GM12878 (cell line): ENCODE data around the gene NANOS2. TPM values are rescaled to one million over a fixed set of nuclear protein-coding genes. Genes with fewer than 3 reads are reported as not detected.

Experiments
- ATAC-seq: fragments of 200-7000 bp; cut with Tn5 transposase; 3 replicates; pipeline ENCODE4 v1.9.1; 2020; ENCODE audit warnings: mild to moderate bottlenecking, moderate library complexity
- BruUV-seq: library from RNA; stranded (reverse); fragments of 400-500 nt; replicated peaks from 2 replicates; lab custom pipeline; 2021; lab: Mats Ljungman, UMichigan
- CTCF ChIA-PET: fragments of 300-600 bp; sonication (Branson Sonifier 250); formaldehyde crosslinking; extraction: SDS; loops from one replicate; lab custom pipeline; 2021; ENCODE audit warnings: inconsistent platforms; lab: Yijun Ruan, JAX
- POLR2A ChIA-PET: fragments of 350-600 bp; formaldehyde crosslinking; extraction: SDS; loops from one replicate; lab custom pipeline; 2021; ENCODE audit warnings: inconsistent platforms; lab: Charles Lee
- RAD21 ChIA-PET: fragments of 300-600 bp; sonication (Branson Sonifier 250); formaldehyde crosslinking; loops from one replicate; lab custom pipeline; 2023; ENCODE audit warnings: antibody characterized with exemption; ENCODE audit not compliant: unreplicated experiment; lab: Charles Lee
- SMC1A ChIA-PET: fragments of 300-600 bp; sonication (Branson Sonifier 250); formaldehyde crosslinking; loops from one replicate; lab custom pipeline; 2023; ENCODE audit not compliant: unreplicated experiment, uncharacterized antibody; lab: Charles Lee
- DNase-seq: peaks from one replicate; pipeline ENCODE4 v3.0.0-alpha.2; 2011; ENCODE audit warnings: low read depth, low spot score
- FAIRE-seq: peaks from 3 replicates; lab custom pipeline; 2011; peaks lifted over from hg19 to GRCh38; lab: Jason Lieb, UNC
- H2AFZ ChIP-seq: 2 replicates; pipeline ENCODE4 v1.6.0; 2011; ENCODE audit warnings: low read depth, low read length, control low read depth; ENCODE audit not compliant: control insufficient read depth
- H3K27ac ChIP-seq: 2 replicates; pipeline ENCODE4 v1.5.1; 2011; ENCODE audit warnings: control low read depth; ENCODE audit not compliant: control insufficient read depth, insufficient read depth
- H3K27me3 ChIP-seq, 2 experiments: replicated peaks in 1 of 2; 2 replicates each; pipeline versions ENCODE4 v1.6.0 to v1.6.1; 2011; ENCODE audit warnings: low read length in 1 of 2; ENCODE audit not compliant: control insufficient read depth in 2 of 2, insufficient read depth in 2 of 2
- H3K36me3 ChIP-seq, 2 experiments: 2 replicates each; pipeline ENCODE4 v1.5.1; 2011; ENCODE audit warnings: low read length in 1 of 2; ENCODE audit not compliant: control insufficient read depth in 2 of 2, insufficient read depth in 2 of 2
- H3K4me1 ChIP-seq: 2 replicates; pipeline ENCODE4 v1.6.1; 2011; ENCODE audit warnings: mild to moderate bottlenecking, low read length, moderate library complexity, mixed read lengths; ENCODE audit not compliant: control insufficient read depth, insufficient read depth
- H3K4me2 ChIP-seq: 2 replicates; pipeline ENCODE4 v1.6.0; 2011; ENCODE audit warnings: control low read depth; ENCODE audit not compliant: control insufficient read depth, insufficient read depth
- H3K4me3 ChIP-seq: fragments of 200-600 bp; sonication (generic); 2 replicates; pipeline ENCODE4 v1.5.1; 2016
- H3K79me2 ChIP-seq: 2 replicates; pipeline ENCODE4 v1.6.0; 2011; ENCODE audit warnings: low read length; ENCODE audit not compliant: control insufficient read depth, insufficient read depth
- H3K9ac ChIP-seq: 2 replicates; pipeline ENCODE4 v1.8.0; 2011; ENCODE audit warnings: low read length, control low read depth, mixed read lengths; ENCODE audit not compliant: control insufficient read depth, insufficient read depth
- H3K9me3 ChIP-seq: replicated peaks from 3 replicates; pipeline ENCODE4 v1.5.1; 2011; ENCODE audit warnings: mild to moderate bottlenecking, low read length; ENCODE audit not compliant: control insufficient read depth, insufficient read depth
- H4K20me1 ChIP-seq: 2 replicates; pipeline ENCODE4 v1.6.0; 2011; ENCODE audit not compliant: control insufficient read depth, insufficient read depth
- BRCA1 ChIP-seq: IDR thresholded peaks from 2 replicates; pipeline ENCODE4 v1.6.1; 2011; ENCODE audit warnings: low read depth, low read length, improper control_type of control experiment
- CTCF ChIP-seq, 3 experiments: IDR thresholded peaks in 2 of 3; conservative IDR thresholded peaks in 1 of 3; 2 replicates each; pipeline ENCODE4 v1.5.1; 2011; ENCODE audit warnings: low read depth in 3 of 3, low read length in 3 of 3, mild to moderate bottlenecking in 3 of 3, control low read depth in 2 of 3, moderate library complexity in 2 of 3, inconsistent platforms in 1 of 3, mixed read lengths in 1 of 3; ENCODE audit not compliant: control insufficient read depth in 2 of 3, insufficient read depth in 1 of 3; ENCODE audit errors: extremely low read depth in 1 of 3
- HDAC6 ChIP-seq: fragments of 200-600 bp; sonication (generic); IDR thresholded peaks from one replicate; pipeline ENCODE4 v1.8.0; 2017; ENCODE audit warnings: antibody characterized with exemption; ENCODE audit not compliant: unreplicated experiment
- PBX3 ChIP-seq: IDR thresholded peaks from 2 replicates; pipeline ENCODE4 v1.6.1; 2011; ENCODE audit warnings: mild to moderate bottlenecking, low read depth, low read length, moderate library complexity; ENCODE audit not compliant: insufficient replicate concordance
- TCF3 ChIP-seq: IDR thresholded peaks from 2 replicates; pipeline ENCODE4 v1.6.1; 2012; ENCODE audit warnings: low read depth, mild to moderate bottlenecking, low read length, borderline replicate concordance; ENCODE audit not compliant: insufficient read depth
- ZNF24 ChIP-seq: fragments of 450-650 bp; IDR thresholded peaks from 2 replicates; pipeline ENCODE4 v1.6.1; 2017; ENCODE audit warnings: antibody characterized with exemption, mild to moderate bottlenecking
- ZNF384 ChIP-seq: IDR thresholded peaks from 2 replicates; pipeline ENCODE4 v1.6.1; 2012; ENCODE audit warnings: low read depth, mild to moderate bottlenecking, low read length, improper control_type of control experiment, borderline replicate concordance
- WGBS: methylation state at CpG from one replicate; pipeline ENCODE4 v1.1.6; 2016; ENCODE audit warnings: low lambda C conversion rate; ENCODE audit not compliant: insufficient replicate concordance, insufficient coverage; ENCODE audit errors: missing lambda C conversion rate; 5-methylcytosine and 5-hydroxymethylcytosine counted together
- in situ Hi-C: fragments of 300-500 bp; cut with MboI; formaldehyde crosslinking; loops from 9 replicates; pipeline ENCODE4 v1.14.3; 2018; ENCODE audit warnings: mixed read lengths
- intact Hi-C: fragments of 100-400 bp; cut with micrococcal nuclease; formaldehyde crosslinking; loops from one replicate; pipeline ENCODE4 v1.14.2; 2022; ENCODE audit not compliant: unreplicated experiment
- polyA plus RNA-seq, 11 experiments: library from polyadenylated mRNA; depleted of rRNA in 4 of 11; unstranded in 6 of 11; stranded (reverse) in 5 of 11; fragments of >200 nt; fragmentation: Nextera tagmentation in 4 of 11; fragmentation: Illumina TruSeq in 1 of 11; extraction: Ambion mirVana in 4 of 11; extraction: Trizol in 1 of 11; gene quantifications; 1 replicate in 1 of 11; 2 replicates in 10 of 11; pipeline versions ENCODE4 v1.2.1 to v1.2.3, GENCODE V29; 2011 to 2016; ENCODE audit warnings: inconsistent platforms in 2 of 11, missing spikeins in 2 of 11, low read depth in 1 of 11
- total RNA-seq, 4 experiments: library from RNA; depleted of rRNA in 3 of 4; stranded (reverse); fragments of >200 nt in 3 of 4; fragmentation: Illumina TruSeq in 1 of 4; extraction: Trizol in 1 of 4; gene quantifications; 2 replicates each; pipeline versions ENCODE4 v1.2.1 to v1.2.3, GENCODE V29; 2013 to 2021
- TF ChIP-seq, protein P1 (sequence below): IDR thresholded peaks from 2 replicates; pipeline ENCODE4 v1.6.1; 2011; ENCODE audit warnings: borderline replicate concordance, low read depth, mild to moderate bottlenecking, moderate library complexity, low read length; ENCODE audit not compliant: insufficient read depth, poor library complexity, severe bottlenecking

NANOS2 gene
- total and polyA plus RNA-seq, 10 of the 15 experiments (the other 5 are each of a cell fraction or from before 2014, with no cell fraction given): not detected

DNA sequence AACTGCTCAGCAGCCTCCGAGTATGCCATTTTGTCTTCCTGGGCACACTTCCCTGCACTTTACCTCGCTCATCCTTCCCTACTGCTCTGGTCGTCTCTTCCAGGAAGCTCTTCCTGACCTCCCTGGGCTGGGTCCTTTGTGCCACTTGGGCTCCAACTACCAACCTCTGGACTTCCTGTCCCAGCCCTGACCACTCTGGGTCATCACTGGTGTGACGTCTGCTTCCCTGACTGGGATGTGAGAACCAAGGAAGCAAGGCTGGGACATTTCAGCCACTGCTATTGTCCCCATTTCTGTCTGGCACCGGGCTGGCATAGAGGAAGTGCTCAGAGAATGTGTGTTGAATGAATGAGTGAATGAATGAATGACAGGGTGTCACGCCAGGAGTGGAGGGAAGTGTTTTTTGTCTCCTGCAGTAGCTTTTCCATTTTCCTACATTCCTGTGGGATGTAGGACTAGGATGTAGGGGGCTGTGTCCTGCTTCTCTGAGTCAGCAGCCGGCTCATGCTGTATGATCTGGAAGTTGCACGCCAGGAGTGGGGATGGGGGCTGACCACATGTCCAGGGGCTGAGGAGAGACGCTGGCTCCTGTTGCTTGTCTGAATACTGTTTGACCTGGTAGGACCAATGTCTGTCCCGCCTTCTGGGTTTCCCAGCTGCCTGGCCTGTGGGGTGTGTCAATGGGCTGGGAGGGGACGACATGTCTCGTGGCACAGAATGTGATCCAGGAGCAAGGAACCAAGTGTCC lies 44.4 kb upstream of the NANOS2 start:
- no TSS peak for BruUV-seq
- RAD21 ChIA-PET: no interaction called here
- intact Hi-C loops (no loop called here), in situ Hi-C loops (no loop called here)
- SMC1A ChIA-PET: no interaction called here
- Histone ChIP-seq H3K4me2 (no peak overlapping the region), H2AFZ (no peak overlapping the region), H3K36me3 (no peaks in the 10 kb centered on the region), H3K4me3 (no peak overlapping the region), H3K27ac (no peak overlapping the region), H3K4me1 (no peaks in the 10 kb centered on the region), H3K79me2 (no peaks in the 10 kb centered on the region), H4K20me1 (no peaks in the 10 kb centered on the region), H3K9ac (no peak overlapping the region), H3K9me3 (no peaks in the 10 kb centered on the region), H3K27me3 (peaks cover 0 to 2% of the 10 kb centered on the region in 2 experiments; a peak in 1 of 4 replicates)
- ATAC-seq (no peak), FAIRE-seq (no peak), DNase-seq (no peak)
- 0 out of 2 replicates have a peak, but pooled peaks have one; percentile 14 for TF ChIP-seq ZNF24
- no peak for TF ChIP-seq ZNF384
- CTCF ChIA-PET: no interaction called here
- 40% methylated on average over 12 of the region's 12 CpGs for WGBS
- POLR2A ChIA-PET: no interaction called here

DNA sequence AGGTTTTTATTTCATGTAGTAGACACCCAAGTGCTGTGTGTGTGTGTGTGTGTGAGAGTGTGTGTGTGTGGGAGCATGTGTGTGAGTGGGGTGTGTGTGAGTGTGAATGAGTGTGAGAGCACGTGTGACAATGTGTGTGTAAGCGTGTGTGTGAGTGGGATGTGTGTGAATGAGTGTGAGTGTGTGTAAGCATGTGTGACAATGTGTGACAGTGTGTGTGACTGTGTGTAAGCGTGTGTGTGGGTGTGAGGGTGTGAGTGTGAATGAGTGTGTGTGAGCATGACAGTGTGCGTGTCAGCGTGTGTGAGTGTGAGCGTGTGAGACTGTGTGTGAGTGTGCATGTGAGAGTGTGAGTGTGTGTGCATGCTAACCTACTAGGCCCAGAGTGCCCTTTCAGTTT lies 43.7 kb upstream of the NANOS2 start:
- no peaks in the 10 kb centered on the region for H3K36me3 ChIP-seq
- CTCF ChIA-PET: no interaction called here

More for the DNA sequence above, 43.7 kb upstream of the NANOS2 start:
- POLR2A ChIA-PET: no interaction called here
- SMC1A ChIA-PET: no interaction called here
- Histone ChIP-seq H3K4me2 (no peak overlapping the region), H2AFZ (no peak overlapping the region), H3K4me3 (no peak overlapping the region), H4K20me1 (no peaks in the 10 kb centered on the region), H3K27me3 (peaks cover 0 to 2% of the 10 kb centered on the region in 2 experiments; a peak in 1 of 4 replicates), H3K9me3 (no peaks in the 10 kb centered on the region; the same call in 2 of the 3 replicates), H3K27ac (no peak overlapping the region), H3K4me1 (no peaks in the 10 kb centered on the region), H3K79me2 (no peaks in the 10 kb centered on the region), H3K9ac (no peak overlapping the region)
- intact Hi-C loops (no loop called here), in situ Hi-C loops (no loop called here)
- ATAC-seq (no peak), DNase-seq (no peak), FAIRE-seq (no peak)
- BruUV-seq: no TSS peak
- TF ChIP-seq TCF3 (0 out of 2 replicates have a peak, but pooled peaks have one; percentile 68), HDAC6 (no peak), BRCA1 (no peak), PBX3 (peak; percentile 60), CTCF (IDR thresholded peaks at IDR 0.05 in 2 of 3, conservative IDR thresholded peaks at IDR 0.05 in 1 of 3; ENCODE audit: control insufficient read depth in 2 of 3, extremely low read depth in 1 of 3, insufficient read depth in 1 of 3, low read depth in 3 of 3, low read length in 3 of 3) (no peak)
- TF ChIP-seq, protein P1, sequence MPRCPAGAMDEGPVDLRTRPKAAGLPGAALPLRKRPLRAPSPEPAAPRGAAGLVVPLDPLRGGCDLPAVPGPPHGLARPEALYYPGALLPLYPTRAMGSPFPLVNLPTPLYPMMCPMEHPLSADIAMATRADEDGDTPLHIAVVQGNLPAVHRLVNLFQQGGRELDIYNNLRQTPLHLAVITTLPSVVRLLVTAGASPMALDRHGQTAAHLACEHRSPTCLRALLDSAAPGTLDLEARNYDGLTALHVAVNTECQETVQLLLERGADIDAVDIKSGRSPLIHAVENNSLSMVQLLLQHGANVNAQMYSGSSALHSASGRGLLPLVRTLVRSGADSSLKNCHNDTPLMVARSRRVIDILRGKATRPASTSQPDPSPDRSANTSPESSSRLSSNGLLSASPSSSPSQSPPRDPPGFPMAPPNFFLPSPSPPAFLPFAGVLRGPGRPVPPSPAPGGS: peak; percentile 99
- 42% methylated on average over 6 of the region's 6 CpGs for WGBS
- RAD21 ChIA-PET: no interaction called here
